Activated CD8-positive, alpha-beta memory T cell treated with anti-CD3 and anti-CD28 coated beads for 1 hour (primary cell): ENCODE data around the gene CUX1.
A peak's percentile ranks its signal among the peaks of the same experiment; 100 is the strongest.
"Not testable (repeated sequence)": the region's sequence is repeated elsewhere in the genome, so short reads cannot be mapped to it uniquely, and the experiment has no call there.

Experiments used
- DNase-seq, 2 donors: peaks; one replicate each; pipeline ENCODE4 v3.0.0-alpha.2; 2020; ENCODE audit warnings: low read depth in 1 of 2; ENCODE audit errors: extremely low read depth in 1 of 2

The CUX1 gene

DNA sequence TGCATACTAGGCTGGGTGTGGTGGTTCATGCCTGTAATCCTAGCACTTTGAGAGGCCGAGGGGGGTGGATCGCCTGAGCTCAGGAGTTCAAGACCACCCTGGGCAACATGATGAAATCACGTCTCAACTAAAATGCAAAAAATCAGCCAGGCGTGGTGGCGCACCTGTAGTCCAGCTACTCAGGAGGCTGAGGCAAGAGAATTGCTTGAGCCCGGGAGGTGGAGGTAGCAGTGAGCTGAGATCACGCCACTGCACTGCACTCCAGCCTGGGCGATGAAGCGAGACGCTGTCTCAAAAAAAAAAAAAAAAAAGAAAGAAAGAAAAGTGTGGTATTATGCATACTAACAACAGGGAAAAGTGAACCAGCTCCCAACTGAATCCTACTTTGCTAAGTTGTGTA, 19.3 kb upstream of the CUX1 start:
- DNase-seq: not testable (repeated sequence)

DNA sequence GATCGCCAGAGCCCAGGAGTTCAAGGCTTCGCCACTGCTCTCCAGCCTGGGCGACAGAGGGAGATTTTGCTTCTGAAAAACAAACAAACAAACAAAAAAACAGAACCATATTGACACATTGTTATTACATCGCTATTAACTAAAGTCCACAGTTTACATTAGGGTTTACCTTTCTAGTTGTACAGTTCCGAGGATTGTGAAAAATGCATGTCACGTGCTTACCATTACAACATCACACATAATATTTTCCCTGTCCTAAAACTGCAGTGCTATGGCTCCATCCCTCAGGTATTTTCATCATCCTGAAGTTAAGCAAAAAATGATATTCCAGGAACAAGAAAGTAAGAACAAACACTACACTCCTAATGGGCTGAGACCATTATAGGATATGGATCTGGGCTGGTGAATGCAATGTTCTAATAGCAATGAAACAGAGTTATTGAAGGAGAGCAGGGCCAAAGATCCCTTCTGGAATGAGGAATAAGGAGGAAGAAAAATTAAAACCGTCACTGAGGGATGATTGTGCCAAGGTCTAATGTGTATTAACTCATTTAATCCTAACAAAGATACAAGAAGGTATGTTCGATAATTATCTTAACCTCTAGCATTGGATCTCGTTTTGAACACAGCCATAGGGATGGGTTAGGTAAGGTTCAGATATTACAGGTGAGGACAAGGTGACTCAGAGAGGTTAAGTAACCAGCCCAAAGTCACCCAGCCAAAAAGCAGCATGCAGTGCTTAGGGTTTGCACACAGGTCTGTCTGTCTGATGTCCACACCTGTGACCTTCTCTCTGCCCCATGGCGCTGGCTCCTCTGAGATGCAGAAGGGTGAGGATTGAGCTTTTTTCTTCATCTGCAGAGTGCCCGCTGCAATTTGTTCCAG, 14.0 kb upstream of the CUX1 start:
- no peak for DNase-seq

DNA sequence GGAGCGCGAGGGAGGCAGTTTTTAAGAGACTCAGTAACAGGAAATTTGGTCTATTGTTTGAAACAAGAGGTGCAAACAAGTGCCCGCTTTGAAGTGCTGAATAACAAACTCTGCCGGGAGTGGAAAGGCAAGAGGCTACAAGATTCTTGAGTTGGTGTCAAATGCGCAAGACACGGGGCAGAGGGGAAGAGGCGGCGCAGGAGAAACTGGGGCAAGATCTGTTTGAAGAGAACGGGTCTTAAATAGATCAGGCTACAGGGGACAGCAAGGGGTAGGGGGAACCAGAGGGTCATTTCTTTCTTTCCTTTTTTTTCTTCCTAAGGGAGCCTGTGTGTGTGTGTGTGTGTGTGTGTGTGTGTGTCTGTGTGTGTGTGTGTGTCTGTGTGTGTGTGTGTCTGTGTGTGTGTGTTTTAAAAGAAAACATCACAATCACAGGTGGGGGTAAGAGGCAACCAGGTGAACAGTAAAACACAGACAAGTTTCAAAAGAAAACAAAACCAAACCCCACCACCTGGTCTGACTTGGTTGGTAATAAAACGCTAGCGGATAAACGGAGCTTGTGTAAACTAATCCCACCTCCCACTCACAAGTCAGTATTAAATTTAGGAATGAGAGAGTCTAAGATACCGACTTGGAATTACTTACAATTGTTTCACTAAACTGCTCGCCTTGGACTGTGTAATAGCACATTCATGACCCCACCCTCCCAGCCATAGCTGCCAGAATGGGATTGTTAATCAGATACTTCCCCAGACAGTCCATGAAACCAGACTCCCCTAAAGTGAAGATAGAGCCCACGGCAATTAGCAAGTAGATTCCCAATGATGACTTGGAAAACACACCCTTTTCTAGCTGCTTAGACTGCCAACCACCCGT, 13.1 kb upstream of the CUX1 start:
- no peak for DNase-seq

DNA sequence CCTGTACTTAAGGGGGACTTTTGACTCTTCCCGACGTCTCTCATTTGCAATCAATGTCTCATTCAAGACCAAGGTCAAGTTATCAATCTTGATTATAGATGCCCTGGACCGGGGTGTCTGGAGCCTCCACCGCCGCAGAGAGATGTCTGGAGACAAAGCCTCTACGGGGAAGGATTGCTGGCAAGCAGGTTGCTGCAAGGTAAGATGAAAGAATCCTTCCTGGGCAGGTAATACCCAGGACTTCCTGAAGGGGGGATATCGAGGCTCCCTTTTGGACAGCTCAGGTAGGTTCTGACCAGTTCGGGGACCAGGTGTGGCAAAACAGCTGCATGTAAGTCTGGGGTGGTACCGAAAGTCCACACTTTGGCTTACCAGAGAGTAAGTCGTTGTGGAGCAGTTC, 12.5 kb upstream of the CUX1 start:
- DNase-seq: no peak

DNA sequence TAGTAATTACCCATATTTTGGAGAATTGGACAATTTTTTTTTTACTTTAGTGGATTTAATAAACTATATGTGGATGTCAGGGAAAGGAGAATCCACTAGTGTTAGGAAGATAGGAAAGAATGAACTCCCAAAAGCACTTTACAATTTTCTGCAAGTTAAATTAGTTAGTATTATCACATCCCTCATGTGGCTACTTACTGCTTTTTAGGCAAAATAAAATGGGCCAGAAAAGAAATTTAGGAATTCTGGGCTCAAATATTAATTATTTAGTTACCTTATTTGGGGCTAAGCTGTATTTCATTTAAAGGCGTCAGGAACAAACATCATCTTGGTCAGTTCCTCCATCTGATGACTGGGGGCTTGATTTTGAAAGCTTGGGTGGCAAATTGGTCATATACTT, 4.8 kb upstream of the CUX1 start:
- no peak for DNase-seq

DNA sequence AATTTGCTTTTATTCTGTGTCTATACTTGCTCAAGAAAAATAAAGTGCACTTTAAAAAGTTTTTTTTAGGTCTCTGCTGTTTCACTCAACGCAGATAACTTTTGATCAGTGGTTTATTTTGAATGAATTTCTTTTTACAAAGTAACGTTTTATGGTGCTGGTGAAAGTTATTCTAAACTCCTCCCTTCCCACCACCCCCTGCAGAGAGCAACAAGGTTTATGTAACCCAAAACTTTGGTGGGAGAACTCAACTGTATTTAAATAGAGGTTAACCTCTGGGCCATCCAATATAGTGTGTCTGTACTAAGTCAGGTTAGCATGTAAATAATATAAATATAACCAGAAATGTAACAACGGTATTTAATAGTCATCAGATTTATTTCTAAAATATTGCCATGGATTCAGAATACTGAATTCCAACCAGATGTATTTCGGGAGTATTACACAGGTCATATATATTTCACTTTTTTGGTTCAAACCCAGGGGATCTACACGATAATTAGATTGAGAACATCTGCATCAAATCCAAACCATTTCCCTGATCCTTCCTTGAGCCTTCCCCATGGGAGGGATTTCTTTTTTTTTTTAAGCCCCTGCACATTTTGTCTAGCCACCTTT, 3.9 kb upstream of the CUX1 start:
- DNase-seq: no peak

DNA sequence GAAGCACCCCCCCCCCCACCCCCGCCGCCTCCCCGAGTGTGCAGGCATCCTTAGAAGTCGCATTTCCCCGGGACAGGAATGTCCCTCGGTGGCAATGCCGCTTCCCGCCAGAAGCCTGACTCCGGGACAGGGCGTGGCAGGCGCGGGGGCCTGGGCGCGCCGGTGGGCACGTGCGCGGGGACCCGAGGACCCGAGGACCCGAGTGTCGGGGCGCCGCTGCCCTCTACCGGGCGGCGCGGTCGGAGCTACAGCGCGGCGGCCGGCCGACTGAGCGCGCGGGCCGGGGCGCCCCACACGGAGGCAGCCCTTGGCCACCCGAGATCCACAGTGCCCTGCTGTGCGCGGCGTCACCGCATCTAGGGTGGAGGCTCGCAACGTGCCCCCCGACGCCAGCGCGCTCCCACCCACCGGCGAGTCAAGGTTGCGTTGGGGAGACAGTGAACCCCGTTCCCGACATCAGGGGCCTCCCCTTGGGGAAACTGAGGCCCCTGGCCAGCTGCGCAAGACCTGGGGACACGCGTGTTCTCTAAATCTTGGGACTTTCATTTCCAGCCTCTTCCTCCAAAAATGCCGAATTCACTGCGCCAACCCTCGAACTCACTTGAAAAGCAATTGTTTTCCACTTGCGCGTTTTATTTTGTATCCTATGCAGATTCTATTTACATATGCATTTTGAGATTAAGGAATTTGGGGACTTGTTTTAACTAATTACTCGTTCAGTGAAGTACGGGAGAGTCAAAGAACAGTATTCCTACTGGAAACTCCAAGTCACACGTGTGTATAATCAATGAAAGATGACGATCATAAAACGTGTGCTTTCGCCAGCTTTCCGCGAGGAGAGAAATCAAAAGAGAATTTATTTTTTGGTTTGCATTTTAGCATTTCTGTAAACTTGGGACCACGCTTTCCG, 3.1 kb upstream of the CUX1 start:
- DNase-seq: peak in 1 of 2 donors; percentile 41

DNA sequence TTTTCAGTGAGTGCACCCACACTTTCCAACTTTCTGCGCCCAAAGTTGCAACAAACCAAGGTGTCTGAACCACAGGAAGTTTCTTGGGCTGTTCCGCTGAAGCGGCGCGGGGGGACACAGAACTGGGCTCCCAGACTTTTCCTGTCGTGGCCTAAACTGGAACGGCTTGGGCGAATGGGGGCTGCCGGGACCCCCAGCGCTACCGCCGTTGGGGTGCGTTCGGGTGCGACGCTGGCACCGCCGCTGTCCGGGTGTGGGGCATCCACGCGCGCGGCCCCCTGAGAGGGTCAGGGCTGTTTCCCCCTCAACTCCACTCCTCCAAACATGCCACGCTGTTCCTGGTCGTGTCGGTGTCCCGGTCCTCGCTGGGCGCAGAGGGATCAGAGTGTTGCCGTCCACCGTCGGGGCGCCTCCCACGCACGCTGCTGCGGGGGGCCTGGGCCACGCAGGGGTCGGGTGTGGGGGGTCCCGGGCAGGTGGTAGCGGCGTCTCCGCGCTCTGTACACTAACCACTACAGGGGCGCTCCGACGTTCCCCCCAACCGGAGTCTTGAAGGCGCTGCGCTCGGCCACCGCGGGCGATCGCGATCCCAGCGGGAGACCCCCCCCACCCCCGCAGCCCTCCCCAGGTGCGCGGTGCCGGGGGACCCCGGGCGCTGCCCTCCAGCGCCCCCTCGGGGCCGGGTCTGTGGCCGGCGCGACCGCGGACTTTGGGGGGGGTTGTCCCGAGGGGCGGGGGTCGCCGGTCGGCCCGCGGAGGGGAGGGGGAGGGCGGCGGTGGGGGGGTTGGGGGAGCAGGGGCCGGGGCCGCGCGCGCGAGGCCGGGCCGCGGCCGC, 2.2 kb upstream of the CUX1 start:
- peak in 1 of 2 donors; percentile 54 for DNase-seq

DNA sequence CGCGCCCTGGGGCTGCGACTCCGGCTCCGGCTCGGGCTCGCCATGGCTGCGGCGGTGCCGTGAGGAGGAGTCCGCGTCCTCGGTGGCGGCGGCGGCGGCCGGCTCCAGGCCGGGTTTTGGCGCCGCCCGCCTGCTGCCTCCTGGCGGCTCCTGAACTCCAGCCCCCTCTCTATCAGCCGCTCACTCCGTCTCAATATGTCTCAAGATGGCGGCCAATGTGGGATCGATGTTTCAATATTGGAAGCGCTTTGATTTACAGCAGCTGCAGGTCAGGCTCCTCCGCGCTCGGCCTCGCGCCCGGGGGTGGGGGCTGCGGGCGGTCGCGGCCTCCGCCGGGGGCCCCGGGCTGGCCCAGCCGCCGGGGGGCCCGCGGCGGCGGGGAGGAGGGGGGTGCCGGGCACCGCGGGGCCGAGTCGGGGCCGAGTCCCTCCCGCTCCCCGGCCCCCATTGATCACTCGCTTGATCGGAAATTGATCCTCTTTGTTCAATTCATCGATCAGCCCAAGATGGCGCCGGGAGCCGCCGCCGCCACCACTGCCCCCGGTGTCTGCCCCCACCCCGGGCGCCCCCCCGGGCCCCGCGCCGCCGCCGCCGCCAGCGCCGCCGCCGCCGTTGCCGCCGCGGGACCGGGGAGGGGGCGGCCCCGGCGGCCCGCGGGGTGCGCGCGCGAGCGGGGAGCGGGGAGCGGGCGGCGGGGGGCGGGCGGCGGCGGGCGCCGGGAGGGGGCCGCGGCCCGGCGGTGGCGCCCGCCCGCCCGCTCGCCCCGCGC, 1.4 kb upstream of the CUX1 start:
- peak in 1 of 2 donors; percentile 54 for DNase-seq

DNA sequence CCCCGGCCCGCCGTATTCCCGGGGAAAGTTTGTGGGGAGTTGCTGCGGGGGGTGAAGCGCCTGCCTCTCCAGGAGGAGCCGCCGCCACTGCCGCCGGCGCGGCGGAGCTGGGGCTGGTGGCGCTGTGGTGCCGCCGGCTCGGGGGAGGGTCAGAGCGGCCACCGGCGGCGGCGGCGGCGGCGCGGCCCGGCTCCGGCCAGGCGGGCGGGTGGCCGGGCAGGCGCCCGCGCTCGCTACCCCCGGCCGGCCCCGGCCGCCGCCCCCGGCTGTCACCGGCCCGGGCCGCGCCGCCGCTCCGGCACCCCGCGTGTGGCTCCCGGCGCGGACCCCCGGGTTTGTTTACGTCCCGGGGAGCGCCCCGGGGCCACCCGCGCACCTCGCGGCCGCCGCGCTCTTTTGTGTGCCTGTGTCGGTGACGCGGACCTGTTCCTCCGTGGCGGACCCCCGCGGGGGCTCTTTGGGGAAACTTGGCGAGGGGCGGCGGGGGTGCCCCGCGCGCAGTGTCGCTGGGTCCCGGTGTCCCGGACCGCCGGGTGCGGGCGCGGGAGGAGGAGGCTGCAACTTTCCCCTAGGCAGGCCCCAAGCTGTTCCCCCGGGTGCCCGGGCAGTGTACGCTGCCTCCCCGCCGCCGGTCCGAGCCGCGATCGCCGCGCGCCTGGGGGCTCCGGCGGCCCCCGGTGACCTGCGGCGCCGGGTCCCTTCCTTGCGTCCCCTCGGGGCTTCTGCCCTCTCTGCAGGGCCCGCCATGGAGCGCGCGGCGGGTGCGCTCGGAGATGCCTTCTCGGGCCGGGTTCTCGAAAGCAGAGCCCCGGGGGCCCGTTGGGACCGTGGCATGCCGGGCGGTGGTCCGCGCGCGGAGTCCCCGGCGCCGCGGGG, 593 bp upstream of the CUX1 start:
- DNase-seq: peak in 1 of 2 donors; percentile 9

DNA sequence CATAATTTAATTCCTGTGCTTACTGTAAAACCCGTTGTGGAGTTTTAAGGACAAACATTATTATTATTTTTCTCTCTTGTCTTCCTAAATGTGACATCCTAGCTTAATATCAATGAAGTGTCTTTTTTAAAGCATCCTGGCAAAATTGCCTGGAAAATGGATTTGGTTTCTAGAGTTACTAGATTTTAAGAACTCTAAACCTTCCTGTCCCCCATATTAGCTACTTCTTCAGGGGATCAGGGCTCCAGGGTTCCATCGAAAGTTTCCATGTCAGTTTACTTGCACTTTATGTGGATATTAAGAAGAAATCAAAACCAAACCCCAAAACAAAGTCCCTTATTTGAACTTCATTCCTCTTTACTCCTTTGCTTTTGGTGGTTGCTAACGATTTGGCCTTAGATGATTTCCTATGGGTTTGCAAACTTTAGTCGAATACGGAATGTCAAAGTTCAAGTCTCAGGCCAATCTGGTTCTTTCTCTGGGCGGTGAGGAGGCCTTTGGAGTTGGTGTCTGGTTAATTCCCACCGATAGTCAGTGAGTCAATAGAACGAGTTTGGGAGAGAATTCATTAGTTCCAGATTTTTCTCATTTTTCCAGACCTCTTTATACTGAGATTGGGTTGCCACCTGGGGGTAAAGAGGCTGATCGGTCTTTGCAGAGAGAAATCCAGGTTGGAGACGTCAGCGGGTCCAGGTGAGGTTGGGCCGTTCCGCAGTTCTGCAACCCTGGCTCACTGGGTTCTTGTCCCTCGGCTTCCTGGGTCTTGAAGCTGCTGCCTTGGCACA, 1.1 kb downstream of the CUX1 start:
- no peak for DNase-seq

DNA sequence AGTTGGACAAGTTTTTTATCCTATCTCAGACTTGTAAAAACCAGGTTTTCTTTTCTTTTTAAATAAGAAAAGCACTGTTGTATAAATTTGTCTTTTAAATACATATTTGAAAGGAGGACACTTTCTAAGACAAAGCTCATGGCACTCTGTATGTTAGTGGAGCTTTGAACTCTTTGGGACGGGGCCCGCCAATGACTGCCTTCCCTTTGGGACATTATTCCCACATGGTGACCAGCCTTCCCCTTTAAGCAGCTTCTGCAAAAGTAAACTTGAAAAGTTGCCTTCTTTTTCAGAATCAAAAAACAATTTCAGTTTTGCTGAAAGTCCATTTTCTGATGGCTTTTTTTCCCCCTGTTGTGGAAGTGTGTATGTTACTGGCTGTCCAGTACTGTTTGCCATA, 1.8 kb downstream of the CUX1 start:
- no peak for DNase-seq

DNA sequence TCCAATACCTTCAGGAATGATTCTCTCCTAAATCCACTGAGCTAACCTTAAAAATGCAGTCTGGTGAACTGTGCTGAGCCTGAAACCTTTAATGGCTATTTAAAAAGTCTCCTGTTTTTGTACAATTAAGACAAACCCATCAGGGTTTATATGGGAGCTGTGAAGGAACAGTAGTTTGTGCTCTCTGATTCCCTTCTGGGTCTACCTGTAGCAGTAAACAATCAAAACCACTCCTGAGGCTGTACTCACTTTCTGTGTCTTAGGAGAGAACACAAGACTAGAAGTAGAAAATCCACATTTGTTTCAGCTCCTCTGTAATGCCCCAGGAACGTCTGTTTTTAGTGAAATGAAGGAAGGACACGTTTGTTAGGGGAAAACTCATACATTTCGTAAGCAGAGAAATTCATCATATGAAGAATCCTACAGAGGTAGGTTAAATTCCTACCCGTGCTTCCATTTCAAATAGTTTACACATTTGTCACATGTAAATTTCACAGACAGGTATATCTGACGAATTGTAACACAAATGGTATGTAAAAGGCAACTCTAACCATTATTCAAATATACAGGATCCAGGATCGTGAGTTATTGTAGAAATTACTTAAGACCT, 2.6 kb downstream of the CUX1 start:
- no peak for DNase-seq

DNA sequence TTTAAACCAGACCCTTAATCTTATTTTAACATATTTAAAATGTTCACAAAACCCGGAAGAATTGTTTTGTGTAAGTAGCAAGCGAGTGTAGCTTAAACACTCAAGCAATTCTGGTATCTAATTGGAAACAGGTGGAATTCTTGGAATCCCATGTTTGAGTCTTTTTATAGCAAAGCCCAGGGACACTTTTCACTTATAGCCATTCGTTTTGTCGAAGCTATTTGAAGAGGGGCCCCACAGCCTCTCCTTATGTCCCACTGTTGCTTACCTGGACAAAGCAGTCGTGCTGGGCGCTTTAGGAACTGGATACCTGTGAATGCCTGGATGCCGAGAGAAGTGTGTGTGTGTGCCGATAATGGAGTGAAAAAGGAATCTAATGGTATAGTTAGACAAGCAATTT, 3.3 kb downstream of the CUX1 start:
- no peak for DNase-seq

DNA sequence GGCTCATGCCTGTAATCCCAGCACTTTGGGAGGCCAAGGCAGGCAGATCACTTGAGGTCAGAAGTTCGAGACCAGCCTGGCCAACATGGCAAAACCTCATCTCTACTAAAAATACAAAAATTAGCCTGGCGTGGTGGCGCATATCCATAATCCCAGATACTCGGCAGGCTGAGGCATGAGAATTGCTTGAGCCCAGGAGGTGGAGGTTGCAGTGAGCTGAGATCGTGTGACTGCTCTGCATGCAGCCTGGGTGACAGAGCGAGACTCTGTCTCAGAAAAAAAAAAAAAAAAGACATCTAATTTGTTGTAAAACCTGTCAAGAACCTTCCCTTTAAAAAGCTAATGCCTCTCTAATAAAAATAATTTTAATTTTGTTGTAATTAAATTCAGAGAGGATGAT, 5.2 kb downstream of the CUX1 start:
- not testable (repeated sequence) for DNase-seq

DNA sequence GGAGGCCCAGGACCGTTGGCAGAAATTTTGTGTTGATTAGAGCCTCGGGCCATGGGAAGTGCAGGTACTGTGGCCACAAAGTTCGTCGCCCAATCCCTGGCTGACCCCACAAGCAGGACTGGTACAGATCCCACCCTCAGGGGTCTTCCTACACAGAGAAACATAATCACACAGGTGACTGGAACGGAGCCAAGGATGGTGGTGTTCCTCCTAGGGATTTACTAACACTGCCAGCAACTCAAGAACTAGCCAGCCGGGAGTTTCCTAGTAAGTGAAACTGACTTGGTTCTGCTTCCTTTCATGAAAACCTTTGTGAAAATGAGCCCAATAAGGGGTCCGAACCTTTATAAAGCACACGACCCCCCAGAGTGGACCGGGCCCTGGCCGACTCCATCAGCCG, 5.7 kb downstream of the CUX1 start:
- DNase-seq: no peak

DNA sequence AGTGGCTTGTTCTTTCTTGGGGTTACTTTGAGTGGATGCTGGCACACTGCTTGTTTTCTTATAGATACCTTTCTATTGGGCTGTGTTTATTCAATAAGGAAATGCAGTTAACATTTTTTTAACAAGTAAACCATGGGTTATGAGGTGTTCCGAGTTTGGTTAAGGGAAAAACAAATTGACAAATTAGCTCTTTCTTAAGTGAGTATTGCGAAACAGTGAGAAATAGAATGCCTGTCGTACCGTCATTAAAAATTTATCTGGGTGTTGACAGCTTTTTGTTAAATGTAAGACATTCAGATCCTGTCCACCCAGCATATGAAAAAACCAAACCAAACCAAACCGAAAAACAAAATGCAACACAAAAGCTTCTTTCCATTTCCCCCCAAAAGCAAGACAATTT, 6.2 kb downstream of the CUX1 start:
- no peak for DNase-seq
